Measurements from ENCODE around the gene ARCN1. TPM values are rescaled to one million over a fixed set of nuclear protein-coding genes. Genes with fewer than 3 reads are reported as not detected.

ARCN1 gene
- total RNA-seq (107 TPM), polyA plus RNA-seq (ENCODE audit: insufficient read depth, low read depth, low replicate concordance) (64.7 TPM)
- long read RNA-seq, donor 1, transcript ARCN1-201 (10 exons, 3,845 nt), result major isoform, 11 of 32 reads
- long read RNA-seq, donor 1, partial matches to known transcripts, result 21 of 32 reads
- long read RNA-seq, donor 1, other reads (novel, unspliced or antisense), result 0 of 32 reads
- long read RNA-seq, donor 2, transcript ARCN1-201 (10 exons, 3,845 nt), result major isoform, 12 of 26 reads
- long read RNA-seq, donor 2, partial matches to known transcripts, result 14 of 26 reads
- long read RNA-seq, donor 2, other reads (novel, unspliced or antisense), result 0 of 26 reads
- long read RNA-seq, donor 3, transcript ARCN1-201 (10 exons, 3,845 nt), result major isoform, 17 of 75 reads
- long read RNA-seq, donor 3, partial matches to known transcripts, result 58 of 75 reads
- long read RNA-seq, donor 3, other reads (novel, unspliced or antisense), result 0 of 75 reads
- long read RNA-seq, donor 4, full-length matches to known transcripts, result 22 of 36 reads
- long read RNA-seq, donor 4, partial matches to known transcripts, result 14 of 36 reads
- long read RNA-seq, donor 4, other reads (novel, unspliced or antisense), result 0 of 36 reads
- long read RNA-seq, donor 5, partial matches to known transcripts, result 0 of 1 reads
- long read RNA-seq, donor 5, other reads (novel, unspliced or antisense), result 0 of 1 reads
- long read RNA-seq, donor 6, partial matches to known transcripts, result 0 of 2 reads
- long read RNA-seq, donor 6, other reads (novel, unspliced or antisense), result 0 of 2 reads
- long read RNA-seq, donor 7, transcript ARCN1-201 (10 exons, 3,845 nt), result major isoform, 21 of 35 reads
- long read RNA-seq, donor 7, partial matches to known transcripts, result 2 of 35 reads
- long read RNA-seq, donor 7, other reads (novel, unspliced or antisense), result 12 of 35 reads
- long read RNA-seq, donor 8, transcript ARCN1-201 (10 exons, 3,845 nt), result major isoform, 15 of 45 reads
- long read RNA-seq, donor 8, partial matches to known transcripts, result 30 of 45 reads
- long read RNA-seq, donor 8, other reads (novel, unspliced or antisense), result 0 of 45 reads
- long read RNA-seq, donor 9, partial matches to known transcripts, result 8 of 12 reads
- long read RNA-seq, donor 9, other reads (novel, unspliced or antisense), result 0 of 12 reads
- long read RNA-seq, donor 10, transcript ARCN1-201 (10 exons, 3,845 nt), result major isoform, 15 of 40 reads
- long read RNA-seq, donor 10, partial matches to known transcripts, result 25 of 40 reads
- long read RNA-seq, donor 10, other reads (novel, unspliced or antisense), result 0 of 40 reads

- no peaks in the 10 kb centered on the region for H3K27me3 ChIP-seq (ENCODE audit: control insufficient read depth, insufficient read depth, low read length)
- FAIRE-seq (no peak), DNase-seq (peak; percentile 87 to 93 (median 93))
- H3K27ac ChIP-seq (ENCODE audit: low read depth in 2 of 2, low read length in 2 of 2), result peak within 1 kb of the TSS; percentile 96 to 98
- TF ChIP-seq CTCF (IDR thresholded peaks at IDR 0.05; ENCODE audit: borderline replicate concordance, extremely low read depth, insufficient read depth), result no peak
- intact Hi-C loops (cut with DNase I), result no loop called here
- peaks cover 0 to 16% (median 4%) of the 10 kb centered on the region in 3 donors for H3K4me1 ChIP-seq (ENCODE audit: control insufficient read depth in 2 of 3, insufficient read depth in 2 of 3, low read depth in 1 of 3, low read length in 3 of 3)
- H3K9me3 ChIP-seq (ENCODE audit: control insufficient read depth in 2 of 3, insufficient read depth in 1 of 3, low read length in 3 of 3), result no peaks in the 10 kb centered on the region
- H3K9ac ChIP-seq (ENCODE audit: low read length in 3 of 3), result peak within 1 kb of the TSS; percentile 20 to 97 (median 61)
- H3K4me3 ChIP-seq (ENCODE audit: low read length in 3 of 3), result peak within 1 kb of the TSS; percentile 61 to 81 (median 65)
- H3K36me3 ChIP-seq (ENCODE audit: control insufficient read depth in 2 of 3, insufficient read depth in 3 of 3, low read length in 3 of 3), result no peaks in the 10 kb centered on the region
Measured at GRCh38 chr11:118572061-118572980, at the start of gene ARCN1. ARCN1 (plus strand) TSS chr11:118572409; CDS start chr11:118572548, 139 bp downstream.

GRCh38 chr11:118522571-118523072, 49.6 kb upstream of the ARCN1 start:
- no peak overlapping the region for H3K4me3 ChIP-seq (ENCODE audit: low read length in 3 of 3)
- no peak overlapping the region for H3K9ac ChIP-seq (ENCODE audit: low read length in 3 of 3)
- intact Hi-C loops (cut with DNase I), result no loop called here
- DNase-seq (peak in 3 of 5 donors; percentile 18 to 58 (median 36)), FAIRE-seq (no peak)
- peak; percentile 30 for TF ChIP-seq CTCF (IDR thresholded peaks at IDR 0.05; ENCODE audit: borderline replicate concordance, extremely low read depth, insufficient read depth)
- no peaks in the 10 kb centered on the region for H3K27me3 ChIP-seq (ENCODE audit: control insufficient read depth, insufficient read depth, low read length)
- H3K36me3 ChIP-seq (ENCODE audit: control insufficient read depth in 2 of 3, insufficient read depth in 3 of 3, low read length in 3 of 3), result peaks cover 12 to 33% (median 33%) of the 10 kb centered on the region in 3 donors
- H3K27ac ChIP-seq (ENCODE audit: low read depth in 2 of 2, low read length in 2 of 2), result no peak overlapping the region
- peaks cover 0 to 5% (median 2%) of the 10 kb centered on the region in 3 donors for H3K4me1 ChIP-seq (ENCODE audit: control insufficient read depth in 2 of 3, insufficient read depth in 2 of 3, low read depth in 1 of 3, low read length in 3 of 3)
- no peaks in the 10 kb centered on the region for H3K9me3 ChIP-seq (ENCODE audit: control insufficient read depth in 2 of 3, insufficient read depth in 1 of 3, low read length in 3 of 3)

GRCh38 chr11:118524356-118524755, 47.9 kb upstream of the ARCN1 start:
- Histone ChIP-seq H3K4me1 (ENCODE audit: control insufficient read depth in 2 of 3, insufficient read depth in 2 of 3, low read depth in 1 of 3, low read length in 3 of 3) (peaks cover 0 to 13% (median 9%) of the 10 kb centered on the region in 3 donors), H3K36me3 (ENCODE audit: control insufficient read depth in 2 of 3, insufficient read depth in 3 of 3, low read length in 3 of 3) (peaks cover 10 to 30% (median 30%) of the 10 kb centered on the region in 3 donors), H3K9me3 (ENCODE audit: control insufficient read depth in 2 of 3, insufficient read depth in 1 of 3, low read length in 3 of 3) (no peaks in the 10 kb centered on the region), H3K27me3 (ENCODE audit: control insufficient read depth, insufficient read depth, low read length) (no peaks in the 10 kb centered on the region), H3K9ac (ENCODE audit: low read length in 3 of 3) (no peak overlapping the region), H3K4me3 (ENCODE audit: low read length in 3 of 3) (no peak overlapping the region), H3K27ac (ENCODE audit: low read depth in 2 of 2, low read length in 2 of 2) (no peak overlapping the region)
- no peak for TF ChIP-seq CTCF (IDR thresholded peaks at IDR 0.05; ENCODE audit: borderline replicate concordance, extremely low read depth, insufficient read depth)
- FAIRE-seq (no peak), DNase-seq (no peak)
- intact Hi-C loops (cut with DNase I), result no loop called here
